H1 (cell line): ENCODE data around the gene DNAJA3.

Experiments
- MAFK ChIP-seq: IDR thresholded peaks from 2 replicates; pipeline ENCODE4 v1.6.1; 2012; ENCODE audit warnings: low read depth, mild to moderate bottlenecking, improper control_type of control experiment, low read length
- SP1 ChIP-seq: IDR thresholded peaks from 2 replicates; pipeline ENCODE4 v1.6.1; 2011; ENCODE audit warnings: low read depth, low read length
- TF ChIP-seq, protein P1 (sequence below), 3 experiments: IDR thresholded peaks; 1 replicate in 2 of 3; 2 replicates in 1 of 3; pipeline versions ENCODE4 v1.5.1 to v1.6.1; 2011; ENCODE audit warnings: low read length in 3 of 3, mild to moderate bottlenecking in 3 of 3, inconsistent platforms in 2 of 3, low read depth in 1 of 3, moderate library complexity in 1 of 3; ENCODE audit not compliant: insufficient read depth in 1 of 3; ENCODE audit errors: control extremely low read depth in 1 of 3

DNA sequence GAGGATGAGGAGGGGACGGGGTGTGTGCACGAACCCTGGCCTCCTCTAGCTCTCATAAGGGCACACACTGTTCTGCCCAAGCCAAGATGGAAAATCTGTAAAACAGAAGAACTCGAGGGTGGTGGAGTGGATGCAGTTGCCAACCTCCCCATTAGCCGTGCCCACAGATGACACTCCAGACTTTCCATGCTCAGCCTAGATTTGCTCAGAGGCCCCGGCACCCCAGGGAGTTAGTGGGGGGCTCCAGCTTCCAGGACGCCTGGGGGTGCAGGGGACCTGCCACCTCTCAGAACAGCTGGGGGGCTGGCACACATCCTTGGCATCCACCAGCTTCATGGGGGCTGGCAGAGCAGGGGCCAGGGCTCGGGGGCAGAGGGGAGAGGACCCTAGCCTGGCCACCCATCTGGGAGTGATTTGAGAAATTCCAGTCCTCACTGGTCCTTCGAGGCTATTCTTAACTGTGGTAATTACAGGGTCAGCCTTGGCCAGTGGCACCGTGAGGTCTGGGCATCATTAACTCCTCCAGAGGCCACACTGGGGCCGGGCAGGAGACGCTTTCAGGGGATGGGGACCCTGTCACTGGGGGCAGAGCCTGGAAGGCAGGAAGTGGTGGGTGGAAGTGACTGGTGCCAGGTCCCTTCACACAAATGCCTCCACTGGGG is 39.7 kb upstream of the DNAJA3 start:
- TF ChIP-seq MAFK (no peak), SP1 (no peak)
- TF ChIP-seq, protein P1, sequence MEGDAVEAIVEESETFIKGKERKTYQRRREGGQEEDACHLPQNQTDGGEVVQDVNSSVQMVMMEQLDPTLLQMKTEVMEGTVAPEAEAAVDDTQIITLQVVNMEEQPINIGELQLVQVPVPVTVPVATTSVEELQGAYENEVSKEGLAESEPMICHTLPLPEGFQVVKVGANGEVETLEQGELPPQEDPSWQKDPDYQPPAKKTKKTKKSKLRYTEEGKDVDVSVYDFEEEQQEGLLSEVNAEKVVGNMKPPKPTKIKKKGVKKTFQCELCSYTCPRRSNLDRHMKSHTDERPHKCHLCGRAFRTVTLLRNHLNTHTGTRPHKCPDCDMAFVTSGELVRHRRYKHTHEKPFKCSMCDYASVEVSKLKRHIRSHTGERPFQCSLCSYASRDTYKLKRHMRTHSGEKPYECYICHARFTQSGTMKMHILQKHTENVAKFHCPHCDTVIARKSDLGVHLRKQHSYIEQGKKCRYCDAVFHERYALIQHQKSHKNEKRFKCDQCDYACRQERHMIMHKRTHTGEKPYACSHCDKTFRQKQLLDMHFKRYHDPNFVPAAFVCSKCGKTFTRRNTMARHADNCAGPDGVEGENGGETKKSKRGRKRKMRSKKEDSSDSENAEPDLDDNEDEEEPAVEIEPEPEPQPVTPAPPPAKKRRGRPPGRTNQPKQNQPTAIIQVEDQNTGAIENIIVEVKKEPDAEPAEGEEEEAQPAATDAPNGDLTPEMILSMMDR (IDR thresholded peaks at IDR 0.05; ENCODE audit: control extremely low read depth in 1 of 3, insufficient read depth in 1 of 3, low read depth in 1 of 3, low read length in 3 of 3): no peak
